DND-41 (cell line): ENCODE results near the gene EGFLAM.

ENCODE experiments used
- CTCF ChIP-seq: IDR thresholded peaks from 2 replicates; pipeline ENCODE4 v1.5.1; 2012; ENCODE audit warnings: borderline replicate concordance, low read length, moderate library complexity, mild to moderate bottlenecking; ENCODE audit not compliant: poor library complexity, severe bottlenecking; ENCODE audit errors: extremely low read depth
- EZH2 ChIP-seq: IDR thresholded peaks from 3 replicates; pipeline ENCODE4 v1.6.1; 2012; ENCODE audit warnings: borderline replicate concordance, low read depth, mild to moderate bottlenecking, moderate library complexity, low read length, inconsistent platforms; ENCODE audit not compliant: severe bottlenecking

GRCh38 chr5:38257308-38258041 is 884 bp upstream of the EGFLAM start:
- TF ChIP-seq CTCF (no peak), EZH2 (no peak)
